Muscle layer of colon (tissue), 2 donors: ENCODE data around the gene PRKG1.
"Not testable (repeated sequence)": the region's sequence is repeated elsewhere in the genome, so short reads cannot be mapped to it uniquely, and the experiment has no call there.

ENCODE experiments used
- H3K27ac ChIP-seq: one replicate; pipeline ENCODE4 v1.7.0; 2013; ENCODE audit warnings: low read depth, mild to moderate bottlenecking, low read length, moderate library complexity
- H3K27me3 ChIP-seq, 2 donors: one replicate each; pipeline ENCODE4 v1.7.0; 2013; ENCODE audit warnings: low read length in 2 of 2, mild to moderate bottlenecking in 2 of 2; ENCODE audit not compliant: insufficient read depth in 2 of 2, control insufficient read depth in 1 of 2
- H3K36me3 ChIP-seq: one replicate; pipeline ENCODE4 v1.7.0; 2013; ENCODE audit warnings: mild to moderate bottlenecking, low read length; ENCODE audit not compliant: insufficient read depth
- H3K4me1 ChIP-seq: one replicate; pipeline ENCODE4 v1.7.0; 2013; ENCODE audit warnings: mild to moderate bottlenecking, low read length; ENCODE audit not compliant: insufficient read depth
- H3K4me3 ChIP-seq, 2 donors: one replicate each; pipeline ENCODE4 v1.7.0; 2013; ENCODE audit warnings: low read length in 2 of 2, low read depth in 1 of 2, mild to moderate bottlenecking in 1 of 2, moderate library complexity in 1 of 2
- H3K9ac ChIP-seq: one replicate; pipeline ENCODE4 v1.7.0; 2013; ENCODE audit warnings: low read length
- H3K9me3 ChIP-seq: one replicate; pipeline ENCODE4 v1.7.0; 2013; ENCODE audit warnings: mild to moderate bottlenecking, low read length
- donor health status: abdominal sarcoma.
- donor health status: Adenocarcinoma of cecum.

The PRKG1 gene

GRCh38 chr10:51156926-51157325, 82.6 kb downstream of the PRKG1 start:
- Histone ChIP-seq H3K4me3 (no peak overlapping the region), H3K36me3 (no peaks in the 10 kb centered on the region), H3K9me3 (no peaks in the 10 kb centered on the region), H3K27ac (no peak overlapping the region), H3K27me3 (no peaks in the 10 kb centered on the region), H3K9ac (no peak overlapping the region), H3K4me1 (peaks cover 5% of the 10 kb centered on the region)

GRCh38 chr10:51158832-51159231, 84.5 kb downstream of the PRKG1 start:
- no peaks in the 10 kb centered on the region for H3K27me3 ChIP-seq
- H3K36me3 ChIP-seq = no peaks in the 10 kb centered on the region
- no peak overlapping the region for H3K27ac ChIP-seq
- H3K4me3 ChIP-seq = no peak overlapping the region
- no peaks in the 10 kb centered on the region for H3K9me3 ChIP-seq
- no peak overlapping the region for H3K9ac ChIP-seq
- H3K4me1 ChIP-seq = no peaks in the 10 kb centered on the region

GRCh38 chr10:51159841-51160240, 85.6 kb downstream of the PRKG1 start:
- no peak overlapping the region for H3K27ac ChIP-seq
- H3K9me3 ChIP-seq = no peaks in the 10 kb centered on the region
- no peaks in the 10 kb centered on the region for H3K4me1 ChIP-seq
- H3K9ac ChIP-seq = no peak overlapping the region
- no peaks in the 10 kb centered on the region for H3K36me3 ChIP-seq
- H3K27me3 ChIP-seq = no peaks in the 10 kb centered on the region
- no peak overlapping the region for H3K4me3 ChIP-seq

- H3K36me3 ChIP-seq = no peaks in the 10 kb centered on the region
- H3K4me3 ChIP-seq = no peak overlapping the region
- H3K9me3 ChIP-seq = no peaks in the 10 kb centered on the region
- H3K27ac ChIP-seq = no peak overlapping the region
- H3K4me1 ChIP-seq = no peaks in the 10 kb centered on the region
- H3K9ac ChIP-seq = no peak overlapping the region
- H3K27me3 ChIP-seq = no peaks in the 10 kb centered on the region
These were observed 87.7 kb downstream of the PRKG1 start for GRCh38 chr10:51162002-51162401.

- H3K9me3 ChIP-seq, H3K27me3 ChIP-seq, H3K4me3 ChIP-seq, H3K9ac ChIP-seq, H3K36me3 ChIP-seq, H3K27ac ChIP-seq, H3K4me1 ChIP-seq: not testable (repeated sequence)
These were observed 89.2 kb downstream of the PRKG1 start for GRCh38 chr10:51163380-51164049.

- no peak overlapping the region for H3K9ac ChIP-seq
- H3K27ac ChIP-seq = no peak overlapping the region
- no peaks in the 10 kb centered on the region for H3K36me3 ChIP-seq
- no peaks in the 10 kb centered on the region for H3K9me3 ChIP-seq
- peaks cover 9% of the 10 kb centered on the region for H3K4me1 ChIP-seq
- H3K27me3 ChIP-seq = no peaks in the 10 kb centered on the region
- no peak overlapping the region for H3K4me3 ChIP-seq
These were observed 94.0 kb downstream of the PRKG1 start for GRCh38 chr10:51168086-51168815.

- Histone ChIP-seq H3K9me3 (no peaks in the 10 kb centered on the region), H3K4me1 (peaks cover 9% of the 10 kb centered on the region), H3K9ac (no peak overlapping the region), H3K4me3 (no peak overlapping the region), H3K27me3 (no peaks in the 10 kb centered on the region), H3K36me3 (no peaks in the 10 kb centered on the region), H3K27ac (no peak overlapping the region)
These were observed 94.8 kb downstream of the PRKG1 start for GRCh38 chr10:51169111-51169510.

GRCh38 chr10:51170518-51171245, 96.4 kb downstream of the PRKG1 start:
- H3K27ac ChIP-seq = no peak overlapping the region

GRCh38 chr10:51171946-51172345, 97.7 kb downstream of the PRKG1 start:
- no peaks in the 10 kb centered on the region for H3K36me3 ChIP-seq
- H3K27me3 ChIP-seq = no peaks in the 10 kb centered on the region
- H3K9ac ChIP-seq = no peak overlapping the region
- no peaks in the 10 kb centered on the region for H3K9me3 ChIP-seq
- peaks cover 9% of the 10 kb centered on the region for H3K4me1 ChIP-seq
- no peak overlapping the region for H3K27ac ChIP-seq
- no peak overlapping the region for H3K4me3 ChIP-seq

More at GRCh38 chr10:51170518-51171245, 96.4 kb downstream of the PRKG1 start:
- Histone ChIP-seq H3K9me3 (no peaks in the 10 kb centered on the region), H3K36me3 (no peaks in the 10 kb centered on the region), H3K4me1 (peaks cover 9% of the 10 kb centered on the region), H3K9ac (no peak overlapping the region), H3K27me3 (no peaks in the 10 kb centered on the region), H3K4me3 (no peak overlapping the region)

GRCh38 chr10:51176976-51177695, 102.8 kb downstream of the PRKG1 start:
- Histone ChIP-seq H3K36me3 (no peaks in the 10 kb centered on the region), H3K4me1 (no peaks in the 10 kb centered on the region), H3K27me3 (no peaks in the 10 kb centered on the region), H3K9ac (no peak overlapping the region), H3K4me3 (no peak overlapping the region), H3K9me3 (no peaks in the 10 kb centered on the region), H3K27ac (no peak overlapping the region)

GRCh38 chr10:51178634-51179033, 104.3 kb downstream of the PRKG1 start:
- H3K4me1 ChIP-seq = no peaks in the 10 kb centered on the region
- H3K36me3 ChIP-seq = no peaks in the 10 kb centered on the region
- H3K27ac ChIP-seq = no peak overlapping the region
- no peaks in the 10 kb centered on the region for H3K9me3 ChIP-seq
- no peak overlapping the region for H3K4me3 ChIP-seq
- no peaks in the 10 kb centered on the region for H3K27me3 ChIP-seq
- H3K9ac ChIP-seq = no peak overlapping the region
